GM19438 (cell line): Measurements from ENCODE around the gene FUT6.
"Not testable (repeated sequence)": the region's sequence is repeated elsewhere in the genome, so short reads cannot be mapped to it uniquely, and the experiment has no call there.

Experiments used
- ATAC-seq: cut with Tn5 transposase; IDR thresholded peaks from one replicate; pipeline ENCODE4 v1.9.1; 2021; ENCODE audit warnings: low read depth; ENCODE audit not compliant: unreplicated experiment

FUT6 gene

GRCh38 chr19:5839065-5840017, at the start of gene FUT6:
FUT6 (minus strand) TSS chr19:5839702; CDS start chr19:5832567, 7,135 bp downstream.
- no peak for ATAC-seq

- not testable (repeated sequence) for ATAC-seq
These were observed 44.7 kb upstream of the FUT6 start for GRCh38 chr19:5884065-5884811.

- ATAC-seq, result not testable (repeated sequence)
These were observed 43.8 kb upstream of the FUT6 start for GRCh38 chr19:5883157-5883873.

GRCh38 chr19:5882421-5882968, 43.0 kb upstream of the FUT6 start:
- no peak for ATAC-seq

GRCh38 chr19:5881543-5882299, 42.2 kb upstream of the FUT6 start:
- no peak for ATAC-seq

GRCh38 chr19:5880604-5881078, 41.1 kb upstream of the FUT6 start:
- no peak for ATAC-seq

- ATAC-seq, result no peak
These were observed 40.7 kb upstream of the FUT6 start for GRCh38 chr19:5880196-5880595.

GRCh38 chr19:5877882-5878281, 38.4 kb upstream of the FUT6 start:
- no peak for ATAC-seq

- ATAC-seq, result no peak
These were observed 37.9 kb upstream of the FUT6 start for GRCh38 chr19:5877427-5877826.

GRCh38 chr19:5874496-5874895, 35.0 kb upstream of the FUT6 start:
- ATAC-seq, result not testable (repeated sequence)

GRCh38 chr19:5873617-5874199, 34.2 kb upstream of the FUT6 start:
- no peak for ATAC-seq

GRCh38 chr19:5870986-5871394, 31.5 kb upstream of the FUT6 start:
- ATAC-seq, result no peak

- ATAC-seq, result no peak
These were observed 28.0 kb upstream of the FUT6 start for GRCh38 chr19:5867201-5868136.

GRCh38 chr19:5865772-5866171, 26.3 kb upstream of the FUT6 start:
- no peak for ATAC-seq

GRCh38 chr19:5864725-5865486, 25.4 kb upstream of the FUT6 start:
- no peak for ATAC-seq

- ATAC-seq, result no peak
These were observed 24.7 kb upstream of the FUT6 start for GRCh38 chr19:5864013-5864720.
